G401 (cell line): ENCODE data around the gene TTLL9. TPM values are rescaled to one million over a fixed set of nuclear protein-coding genes. Genes with fewer than 3 reads are reported as not detected.
A peak's percentile ranks its signal among the peaks of the same experiment; 100 is the strongest.

Experiments
- DNase-seq: peaks from one replicate; pipeline ENCODE4 v3.0.0-alpha.2; 2015; ENCODE audit warnings: low spot score
- in situ Hi-C: cut with HindIII; loops from 2 replicates; pipeline ENCODE4 v1.10.0; 2016; ENCODE audit warnings: low sequenced_read_pairs, mixed read lengths
- total RNA-seq: library from RNA; depleted of rRNA; stranded (reverse); fragments of >200 nt; shearing (Covaris generic); gene quantifications from 2 replicates; pipeline ENCODE4 v1.2.3, GENCODE V29; 2014; rRNA removed

The TTLL9 gene
- total RNA-seq, 1 experiment from 2014 or later: 2.0 TPM

GRCh38 chr20:31989030-31989645 lies 118.7 kb downstream of the TTLL9 start:
- in situ Hi-C loops: no loop called here
- DNase-seq: peak; percentile 81

- in situ Hi-C loops: no loop called here
- peak; percentile 81 for DNase-seq
Observed at GRCh38 chr20:31990641-31991338, 120.4 kb downstream of the TTLL9 start.

- DNase-seq: peak; percentile 90
- in situ Hi-C loops: no loop called here
Observed at GRCh38 chr20:31991339-31991705, 120.9 kb downstream of the TTLL9 start.

GRCh38 chr20:31992086-31992485 lies 121.7 kb downstream of the TTLL9 start:
- in situ Hi-C loops: no loop called here
- DNase-seq: peak; percentile 93

Other genes with a start within 250 kb of the TTLL9 start
- not detected in 2 replicates for gene COX4I2, start 232.7 kb upstream of the TTLL9 start, total RNA-seq
- 104 and 109 TPM in 2 replicates for gene BCL2L1, start 147.8 kb upstream of the TTLL9 start, total RNA-seq
- gene TPX2, start 131.3 kb upstream of the TTLL9 start, total RNA-seq: 94.2 and 155 TPM in 2 replicates
- gene MYLK2, start 51.3 kb upstream of the TTLL9 start, total RNA-seq: 0.44 TPM in 1 of 2 replicates, not detected in the other
- 3.4 and 9.5 TPM in 2 replicates for gene FOXS1, start 25.0 kb upstream of the TTLL9 start, total RNA-seq
- 0.37 and 3.4 TPM in 2 replicates for gene DUSP15, start 107 bp upstream of the TTLL9 start, total RNA-seq
- gene PDRG1, start 81.4 kb downstream of the TTLL9 start, total RNA-seq: 37.4 and 50.9 TPM in 2 replicates
- gene XKR7, start 97.5 kb downstream of the TTLL9 start, total RNA-seq: 5.7 and 6.8 TPM in 2 replicates
- 40.7 and 52.6 TPM in 2 replicates for gene CCM2L, start 139.8 kb downstream of the TTLL9 start, total RNA-seq
- 0.12 and 0.41 TPM in 2 replicates for gene HCK, start 181.6 kb downstream of the TTLL9 start, total RNA-seq
- gene TM9SF4, start 239.1 kb downstream of the TTLL9 start, total RNA-seq: 8.2 and 9.7 TPM in 2 replicates